Measurements from ENCODE around the gene KIF2B. TPM values are rescaled to one million over a fixed set of nuclear protein-coding genes. Genes with fewer than 3 reads are reported as not detected.

KIF2B gene
- polyA plus RNA-seq, 1 donor from 2014 or later: not detected

DNA sequence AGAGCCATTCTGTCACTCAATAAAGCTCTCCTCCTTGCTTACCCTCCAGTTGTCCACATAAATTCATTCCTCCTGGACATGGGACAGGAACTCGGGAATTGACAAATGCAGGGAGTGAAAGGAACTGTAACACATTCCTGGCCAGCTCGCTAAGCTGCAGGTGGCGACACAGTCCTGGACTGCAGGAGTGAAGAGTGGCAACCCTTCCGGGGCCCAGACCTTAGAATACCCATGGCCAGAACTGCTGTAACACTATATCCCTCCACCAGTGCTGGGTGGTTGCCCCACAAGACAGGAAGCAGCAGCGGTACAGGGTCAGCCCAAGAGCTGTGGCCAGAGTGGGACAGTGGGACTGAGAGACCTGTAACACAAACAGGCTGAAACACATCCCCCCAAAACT is 30.3 kb upstream of the KIF2B start:
- no peaks in the 10 kb centered on the region for H3K27me3 ChIP-seq (ENCODE audit: insufficient read depth, low read depth, low read length)
- no peak overlapping the region for H3K4me2 ChIP-seq (ENCODE audit: low read length)
- H3K27ac ChIP-seq (ENCODE audit: low read length): no peak overlapping the region
- H4K20me1 ChIP-seq (ENCODE audit: insufficient read depth): no peaks in the 10 kb centered on the region
- no peaks in the 10 kb centered on the region for H3K36me3 ChIP-seq (ENCODE audit: insufficient read depth, low read length)
- H3K9me2 ChIP-seq (ENCODE audit: insufficient read depth, low read length): no peaks in the 10 kb centered on the region
- H3F3A ChIP-seq (ENCODE audit: insufficient read depth, low read length, poor library complexity, severe bottlenecking): no peaks in the 10 kb centered on the region
- H2AFZ ChIP-seq (ENCODE audit: low read depth, low read length): no peak overlapping the region
- H3K4me3 ChIP-seq (ENCODE audit: low read length): no peak overlapping the region
- TF ChIP-seq POLR2AphosphoS5 (IDR thresholded peaks at IDR 0.05) (no peak), TAF1 (IDR thresholded peaks at IDR 0.05; ENCODE audit: low read depth) (no peak), EP300 (conservative IDR thresholded peaks at IDR 0.05; ENCODE audit: poor library complexity, severe bottlenecking) (no peak)
- TF ChIP-seq, protein P1, sequence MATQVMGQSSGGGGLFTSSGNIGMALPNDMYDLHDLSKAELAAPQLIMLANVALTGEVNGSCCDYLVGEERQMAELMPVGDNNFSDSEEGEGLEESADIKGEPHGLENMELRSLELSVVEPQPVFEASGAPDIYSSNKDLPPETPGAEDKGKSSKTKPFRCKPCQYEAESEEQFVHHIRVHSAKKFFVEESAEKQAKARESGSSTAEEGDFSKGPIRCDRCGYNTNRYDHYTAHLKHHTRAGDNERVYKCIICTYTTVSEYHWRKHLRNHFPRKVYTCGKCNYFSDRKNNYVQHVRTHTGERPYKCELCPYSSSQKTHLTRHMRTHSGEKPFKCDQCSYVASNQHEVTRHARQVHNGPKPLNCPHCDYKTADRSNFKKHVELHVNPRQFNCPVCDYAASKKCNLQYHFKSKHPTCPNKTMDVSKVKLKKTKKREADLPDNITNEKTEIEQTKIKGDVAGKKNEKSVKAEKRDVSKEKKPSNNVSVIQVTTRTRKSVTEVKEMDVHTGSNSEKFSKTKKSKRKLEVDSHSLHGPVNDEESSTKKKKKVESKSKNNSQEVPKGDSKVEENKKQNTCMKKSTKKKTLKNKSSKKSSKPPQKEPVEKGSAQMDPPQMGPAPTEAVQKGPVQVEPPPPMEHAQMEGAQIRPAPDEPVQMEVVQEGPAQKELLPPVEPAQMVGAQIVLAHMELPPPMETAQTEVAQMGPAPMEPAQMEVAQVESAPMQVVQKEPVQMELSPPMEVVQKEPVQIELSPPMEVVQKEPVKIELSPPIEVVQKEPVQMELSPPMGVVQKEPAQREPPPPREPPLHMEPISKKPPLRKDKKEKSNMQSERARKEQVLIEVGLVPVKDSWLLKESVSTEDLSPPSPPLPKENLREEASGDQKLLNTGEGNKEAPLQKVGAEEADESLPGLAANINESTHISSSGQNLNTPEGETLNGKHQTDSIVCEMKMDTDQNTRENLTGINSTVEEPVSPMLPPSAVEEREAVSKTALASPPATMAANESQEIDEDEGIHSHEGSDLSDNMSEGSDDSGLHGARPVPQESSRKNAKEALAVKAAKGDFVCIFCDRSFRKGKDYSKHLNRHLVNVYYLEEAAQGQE (IDR thresholded peaks at IDR 0.05; ENCODE audit: borderline replicate concordance): no peak
- no peak overlapping the region for H3K9ac ChIP-seq (ENCODE audit: low read length)
- H3K79me2 ChIP-seq (replicated peaks; ENCODE audit: insufficient read depth, low read length): no peaks in the 10 kb centered on the region
- H3K9me3 ChIP-seq (ENCODE audit: low read length): no peaks in the 10 kb centered on the region

DNA sequence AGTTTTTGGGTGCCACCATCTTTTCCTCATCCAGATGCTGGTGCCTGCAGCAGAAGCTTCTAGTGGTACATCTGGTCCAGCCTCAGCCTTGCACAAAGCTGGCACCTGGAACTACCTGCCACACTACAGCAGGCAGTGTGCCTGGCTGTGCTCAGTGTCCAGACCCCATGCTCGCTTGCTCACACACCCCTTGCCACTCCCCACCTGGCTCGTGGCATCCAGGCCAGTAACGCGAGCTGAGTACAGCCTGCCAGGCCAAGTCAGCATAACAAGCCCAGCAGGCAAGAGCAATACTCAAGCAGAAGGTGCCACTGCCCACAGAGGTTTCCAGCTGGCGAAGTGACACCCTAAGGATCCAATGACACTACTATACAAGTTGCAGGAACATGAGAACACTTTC is 29.7 kb upstream of the KIF2B start:
- Histone ChIP-seq H3K4me3 (ENCODE audit: low read length) (no peak overlapping the region), H2AFZ (ENCODE audit: low read depth, low read length) (no peak overlapping the region), H4K20me1 (ENCODE audit: insufficient read depth) (no peaks in the 10 kb centered on the region), H3K9ac (ENCODE audit: low read length) (no peak overlapping the region), H3K36me3 (ENCODE audit: insufficient read depth, low read length) (no peaks in the 10 kb centered on the region), H3K27ac (ENCODE audit: low read length) (no peak overlapping the region), H3F3A (ENCODE audit: insufficient read depth, low read length, poor library complexity, severe bottlenecking) (no peaks in the 10 kb centered on the region), H3K9me3 (ENCODE audit: low read length) (no peaks in the 10 kb centered on the region), H3K4me2 (ENCODE audit: low read length) (no peak overlapping the region), H3K9me2 (ENCODE audit: insufficient read depth, low read length) (no peaks in the 10 kb centered on the region), H3K27me3 (ENCODE audit: insufficient read depth, low read depth, low read length) (no peaks in the 10 kb centered on the region), H3K79me2 (replicated peaks; ENCODE audit: insufficient read depth, low read length) (no peaks in the 10 kb centered on the region)
- TF ChIP-seq EP300 (conservative IDR thresholded peaks at IDR 0.05; ENCODE audit: poor library complexity, severe bottlenecking) (no peak), EZH2 (IDR thresholded peaks at IDR 0.05; ENCODE audit: borderline replicate concordance, insufficient read depth, low read length, poor library complexity, severe bottlenecking) (no peak), MXI1 (conservative IDR thresholded peaks at IDR 0.05; ENCODE audit: poor library complexity, severe bottlenecking) (no peak), SMC3 (conservative IDR thresholded peaks at IDR 0.05; ENCODE audit: poor library complexity) (no peak), POLR2AphosphoS5 (IDR thresholded peaks at IDR 0.05) (no peak), TAF1 (IDR thresholded peaks at IDR 0.05; ENCODE audit: low read depth) (no peak), CTCF (IDR thresholded peaks at IDR 0.05; ENCODE audit: poor library complexity, severe bottlenecking) (no peak), RAD21 (conservative IDR thresholded peaks at IDR 0.05) (no peak)
- TF ChIP-seq, protein P1 (IDR thresholded peaks at IDR 0.05; ENCODE audit: borderline replicate concordance): no peak
